RWPE1 (cell line): ENCODE results near the gene SETD4.

Experiments
- CTCF ChIA-PET: fragments of 350-600 bp; sonication (Branson Sonifier 250); formaldehyde crosslinking; extraction: SDS; loops from one replicate; lab custom pipeline; 2021; lab: Yijun Ruan, JAX
- POLR2A ChIA-PET: fragments of 400-600 bp; formaldehyde crosslinking; extraction: SDS; loops from one replicate; lab custom pipeline; 2020; ENCODE audit warnings: antibody characterized with exemption; ENCODE audit not compliant: low non-redundant PET; lab: Yijun Ruan, JAX
- DNase-seq: peaks from one replicate; pipeline ENCODE4 v3.0.0; 2012; ENCODE audit warnings: low spot score
- H3K27ac ChIP-seq: fragments of 450-650 bp; 2 replicates; pipeline ENCODE4 v1.5.1; 2017
- TF ChIP-seq, protein P1 (sequence below): fragments of 450-650 bp; conservative IDR thresholded peaks from 2 replicates; pipeline ENCODE4 v1.5.1; 2017; ENCODE audit warnings: low read depth, mild to moderate bottlenecking

SETD4 gene

DNA sequence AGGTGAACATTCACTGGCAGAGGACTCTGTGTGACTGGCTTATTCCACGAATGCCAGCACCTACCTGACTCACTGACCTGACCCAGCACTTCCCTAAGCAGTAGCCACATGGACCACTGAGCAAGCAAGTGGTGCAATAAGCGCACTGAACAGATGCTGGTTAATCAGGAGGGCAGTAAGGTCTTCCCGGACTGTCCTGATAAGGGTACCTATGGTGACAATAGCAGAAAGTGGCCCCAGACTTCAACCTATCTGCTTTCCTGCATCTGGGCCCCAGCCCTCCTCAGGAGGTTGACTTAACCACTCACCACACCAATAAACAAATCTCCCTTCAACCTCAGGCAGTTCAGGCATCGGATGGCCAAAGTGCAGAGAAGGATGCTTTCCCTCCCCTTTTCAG, 65.7 kb downstream of the SETD4 start:
- CTCF ChIA-PET = no interaction called here
- TF ChIP-seq, protein P1, sequence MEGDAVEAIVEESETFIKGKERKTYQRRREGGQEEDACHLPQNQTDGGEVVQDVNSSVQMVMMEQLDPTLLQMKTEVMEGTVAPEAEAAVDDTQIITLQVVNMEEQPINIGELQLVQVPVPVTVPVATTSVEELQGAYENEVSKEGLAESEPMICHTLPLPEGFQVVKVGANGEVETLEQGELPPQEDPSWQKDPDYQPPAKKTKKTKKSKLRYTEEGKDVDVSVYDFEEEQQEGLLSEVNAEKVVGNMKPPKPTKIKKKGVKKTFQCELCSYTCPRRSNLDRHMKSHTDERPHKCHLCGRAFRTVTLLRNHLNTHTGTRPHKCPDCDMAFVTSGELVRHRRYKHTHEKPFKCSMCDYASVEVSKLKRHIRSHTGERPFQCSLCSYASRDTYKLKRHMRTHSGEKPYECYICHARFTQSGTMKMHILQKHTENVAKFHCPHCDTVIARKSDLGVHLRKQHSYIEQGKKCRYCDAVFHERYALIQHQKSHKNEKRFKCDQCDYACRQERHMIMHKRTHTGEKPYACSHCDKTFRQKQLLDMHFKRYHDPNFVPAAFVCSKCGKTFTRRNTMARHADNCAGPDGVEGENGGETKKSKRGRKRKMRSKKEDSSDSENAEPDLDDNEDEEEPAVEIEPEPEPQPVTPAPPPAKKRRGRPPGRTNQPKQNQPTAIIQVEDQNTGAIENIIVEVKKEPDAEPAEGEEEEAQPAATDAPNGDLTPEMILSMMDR = no peak
- POLR2A ChIA-PET = no interaction called here
- no peak for DNase-seq
- no peak overlapping the region for H3K27ac ChIP-seq

DNA sequence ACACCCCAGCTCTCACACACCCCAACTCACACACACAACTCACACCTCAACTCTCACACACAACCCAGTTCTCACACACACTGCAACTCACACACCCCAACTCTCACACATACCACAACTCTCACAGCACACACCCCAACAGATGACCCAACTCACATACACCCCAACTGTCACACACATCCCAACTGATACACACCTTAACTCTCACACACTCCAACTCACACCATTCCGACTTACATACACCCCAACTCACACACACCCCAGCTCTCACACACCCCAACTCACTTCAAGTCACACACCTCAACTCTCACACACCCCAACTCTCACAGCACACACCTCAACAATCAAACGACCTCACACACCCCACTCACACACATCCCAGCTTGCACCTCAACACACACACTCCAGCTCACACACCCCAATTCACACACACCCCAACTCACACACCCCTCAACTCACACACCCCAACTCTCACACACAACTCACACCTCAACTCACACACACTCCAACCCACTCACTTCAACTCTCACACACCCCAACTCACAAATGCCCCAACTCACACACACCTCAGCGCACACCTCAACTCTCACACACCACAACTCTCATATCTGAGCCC, 66.3 kb downstream of the SETD4 start:
- TF ChIP-seq, protein P1 = no peak
- ChIA-PET POLR2A (no interaction called here), CTCF (no interaction called here)
- no peak for DNase-seq
- H3K27ac ChIP-seq = no peak overlapping the region

DNA sequence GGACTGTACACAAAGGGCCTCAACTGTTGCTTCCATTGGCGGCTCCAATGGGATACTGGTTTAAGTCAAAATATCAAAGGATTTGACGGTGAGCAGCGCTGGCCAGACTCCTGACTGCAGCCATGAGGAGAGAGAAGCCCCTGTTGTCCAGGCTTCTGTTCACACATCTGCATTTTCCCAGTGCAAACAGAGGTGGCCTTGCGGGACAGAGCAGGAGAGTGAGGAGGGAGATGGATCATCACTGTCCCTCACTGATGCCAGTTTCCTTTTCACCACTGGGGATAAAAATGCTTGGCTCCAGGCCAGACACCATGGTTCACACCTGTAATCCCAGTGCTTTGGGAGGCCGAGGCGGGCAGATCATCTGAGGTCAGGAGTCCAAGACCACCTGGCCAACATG, 69.2 kb downstream of the SETD4 start:
- POLR2A ChIA-PET = no interaction called here
- DNase-seq = no peak
- H3K27ac ChIP-seq = no peak overlapping the region
- TF ChIP-seq, protein P1 = no peak
- CTCF ChIA-PET = interaction anchor here (0.7 kb wide), 1 partner anchor 1101 kb away, joined by 3 read pairs; no protein-coding TSS in a partner anchor

DNA sequence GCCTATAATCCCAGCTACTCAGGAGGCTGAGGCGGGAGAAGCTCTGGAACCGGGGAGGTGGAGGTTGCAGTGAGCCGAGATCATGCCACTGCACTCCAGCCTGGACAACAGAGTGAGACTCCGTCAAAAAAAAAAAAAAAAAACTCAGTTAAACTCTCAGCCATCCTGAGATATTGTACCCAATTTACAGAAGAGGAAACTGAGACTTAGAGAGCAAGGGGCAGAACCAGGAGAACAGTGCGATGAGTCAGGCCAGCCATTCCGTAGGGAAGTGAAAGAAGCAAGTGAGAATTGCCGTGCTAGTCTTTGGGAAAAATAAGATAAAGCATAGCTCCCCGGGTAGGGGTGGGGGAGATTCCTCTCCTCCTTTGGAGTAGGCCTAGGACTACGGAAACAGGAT, 69.7 kb downstream of the SETD4 start:
- DNase-seq = no peak
- ChIA-PET CTCF (no interaction called here), POLR2A (no interaction called here)
- TF ChIP-seq, protein P1 = no peak
- no peak overlapping the region for H3K27ac ChIP-seq

DNA sequence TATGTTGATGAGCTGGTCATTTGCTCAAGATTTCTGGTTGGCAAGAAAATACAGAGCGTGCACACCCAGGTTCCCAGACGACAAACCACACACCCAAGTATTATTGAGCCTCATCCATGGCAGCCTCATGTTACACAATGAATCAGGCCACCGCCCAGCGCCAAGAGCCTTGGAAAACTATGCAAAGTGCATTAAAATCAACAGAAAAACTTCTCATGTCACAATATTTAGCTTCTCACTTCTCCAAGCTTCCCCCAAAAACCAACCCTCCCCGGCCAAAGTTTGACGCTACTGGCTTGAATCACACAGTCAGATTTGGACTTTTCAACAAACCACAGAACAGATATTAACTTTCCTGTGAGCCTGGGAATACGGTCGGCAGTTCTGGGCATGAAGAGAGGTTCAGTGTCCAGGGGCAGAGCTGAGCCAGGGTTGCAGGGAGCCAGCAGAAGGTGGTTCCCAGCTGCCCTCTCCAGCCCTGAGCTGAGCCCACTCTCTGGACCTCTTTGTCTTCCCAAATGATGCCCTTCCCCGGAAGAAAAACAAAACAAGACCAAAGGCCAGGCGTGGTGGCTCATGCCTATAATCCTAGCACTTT, 71.1 kb downstream of the SETD4 start:
- no peak overlapping the region for H3K27ac ChIP-seq
- ChIA-PET CTCF (interaction anchor here (0.6 to 0.7 kb wide), 4 partner anchors 17 to 422 kb away, joined by 3 to 8 read pairs (median 4); no protein-coding TSS in a partner anchor), POLR2A (no interaction called here)
- TF ChIP-seq, protein P1 = no peak
- DNase-seq = no peak

DNA sequence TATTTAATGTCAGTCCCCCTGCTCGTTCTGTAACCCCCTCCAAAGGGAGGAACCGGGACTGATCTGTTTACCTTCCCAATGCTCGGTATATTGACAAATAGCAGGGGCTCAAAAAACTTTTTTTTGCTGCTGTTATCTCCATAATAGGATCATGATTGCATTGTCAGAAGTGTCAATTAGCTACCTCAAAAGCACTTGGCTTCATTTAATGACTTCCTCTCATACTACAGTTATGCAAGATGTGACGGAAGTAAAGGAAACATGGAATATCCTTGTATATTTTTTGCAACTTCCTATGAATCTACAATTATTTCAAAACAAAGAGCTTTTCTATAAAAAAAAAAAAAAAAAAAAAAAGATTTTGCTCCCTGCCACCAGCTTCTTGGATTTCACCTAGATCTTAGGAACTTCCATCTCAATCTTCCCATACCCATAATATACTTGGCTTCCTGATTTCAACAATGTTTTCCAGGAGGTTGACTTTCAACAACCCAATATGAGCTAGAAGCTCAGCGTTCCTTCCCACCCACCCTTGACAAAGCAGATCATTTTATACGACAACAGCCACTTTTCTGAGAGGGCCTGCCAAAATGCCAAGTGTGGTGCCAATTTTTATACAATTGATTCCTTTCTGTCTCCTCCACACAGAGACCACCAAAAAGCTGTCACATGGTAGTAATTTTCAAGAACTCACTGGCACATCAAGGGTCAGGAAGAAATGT, 71.7 kb downstream of the SETD4 start:
- no peak for DNase-seq
- CTCF ChIA-PET = interaction anchor here (0.6 to 1.6 kb wide), 5 partner anchors 11 to 422 kb away, joined by 3 to 8 read pairs (median 4); no protein-coding TSS in a partner anchor
- no peak overlapping the region for H3K27ac ChIP-seq
- POLR2A ChIA-PET = no interaction called here
- TF ChIP-seq, protein P1 = no peak
